ENCODE data around the gene TWIST2. TPM values are rescaled to one million over a fixed set of nuclear protein-coding genes. Genes with fewer than 3 reads are reported as not detected.

TWIST2 gene
- total and polyA plus RNA-seq, 10 of the 15 experiments (the other 5 are each of a cell fraction or from before 2014, with no cell fraction given): not detected

GRCh38 chr2:238841542-238842164, 6.2 kb upstream of the TWIST2 start:
- Histone ChIP-seq H3K9me3 (replicated peaks; ENCODE audit: control insufficient read depth, insufficient read depth, low read length) (no peaks in the 10 kb centered on the region; the same call in 2 of the 3 replicates), H3K36me3 (ENCODE audit: control insufficient read depth in 2 of 2, insufficient read depth in 2 of 2, low read length in 1 of 2) (no peaks in the 10 kb centered on the region), H3K4me2 (ENCODE audit: control insufficient read depth, insufficient read depth) (no peak overlapping the region), H3K4me1 (ENCODE audit: control insufficient read depth, insufficient read depth, low read length) (no peaks in the 10 kb centered on the region), H3K9ac (ENCODE audit: control insufficient read depth, insufficient read depth, low read length) (no peak overlapping the region), H3K4me3 (no peak overlapping the region), H4K20me1 (ENCODE audit: control insufficient read depth, insufficient read depth) (no peaks in the 10 kb centered on the region), H3K79me2 (ENCODE audit: control insufficient read depth, insufficient read depth, low read length) (no peaks in the 10 kb centered on the region), H3K27me3 (replicated peaks in 1 of 2; ENCODE audit: control insufficient read depth in 2 of 2, insufficient read depth in 2 of 2, low read length in 1 of 2) (no peaks in the 10 kb centered on the region), H2AFZ (ENCODE audit: control insufficient read depth, low read depth, low read length) (no peak overlapping the region), H3K27ac (ENCODE audit: control insufficient read depth, insufficient read depth) (no peak overlapping the region)
- no peak for ATAC-seq
- ChIA-PET SMC1A (ENCODE audit: uncharacterized antibody, unreplicated experiment) (no interaction called here), RAD21 (ENCODE audit: unreplicated experiment) (no interaction called here), POLR2A (no interaction called here), CTCF (no interaction called here)
- no peak for TF ChIP-seq MTA3 (IDR thresholded peaks at IDR 0.05; ENCODE audit: borderline replicate concordance, low read length)
- TF ChIP-seq TCF12 (IDR thresholded peaks at IDR 0.05; ENCODE audit: low read depth, low read length): no peak
- TF ChIP-seq ZNF24 (IDR thresholded peaks at IDR 0.05): no peak
- 47% methylated on average over 10 of the region's 10 CpGs for WGBS (ENCODE audit: insufficient coverage, insufficient replicate concordance, low lambda C conversion rate, missing lambda C conversion rate)
- no TSS peak for BruUV-seq (replicated peaks)
- in situ Hi-C loops (cut with MboI): no loop called here
- no peak for FAIRE-seq
- intact Hi-C loops (cut with micrococcal nuclease; ENCODE audit: unreplicated experiment): no loop called here
- DNase-seq (ENCODE audit: low read depth, low spot score): no peak

- no peak overlapping the region for H2AFZ ChIP-seq (ENCODE audit: control insufficient read depth, low read depth, low read length)
- BruUV-seq (replicated peaks): no TSS peak
- no peaks in the 10 kb centered on the region; the same call in 2 of the 3 replicates for H3K9me3 ChIP-seq (replicated peaks; ENCODE audit: control insufficient read depth, insufficient read depth, low read length)
- H3K36me3 ChIP-seq (ENCODE audit: control insufficient read depth in 2 of 2, insufficient read depth in 2 of 2, low read length in 1 of 2): no peaks in the 10 kb centered on the region
- ChIA-PET SMC1A (ENCODE audit: uncharacterized antibody, unreplicated experiment) (no interaction called here), RAD21 (ENCODE audit: unreplicated experiment) (no interaction called here), POLR2A (no interaction called here), CTCF (no interaction called here)
- H3K9ac ChIP-seq (ENCODE audit: control insufficient read depth, insufficient read depth, low read length): no peak overlapping the region
- H3K4me1 ChIP-seq (ENCODE audit: control insufficient read depth, insufficient read depth, low read length): no peaks in the 10 kb centered on the region
- FAIRE-seq: no peak
- no peaks in the 10 kb centered on the region; a peak in 1 of 4 replicates for H3K27me3 ChIP-seq (replicated peaks in 1 of 2; ENCODE audit: control insufficient read depth in 2 of 2, insufficient read depth in 2 of 2, low read length in 1 of 2)
- 11% methylated on average over 3 of the region's 3 CpGs for WGBS (ENCODE audit: insufficient coverage, insufficient replicate concordance, low lambda C conversion rate, missing lambda C conversion rate)
- no peaks in the 10 kb centered on the region for H3K79me2 ChIP-seq (ENCODE audit: control insufficient read depth, insufficient read depth, low read length)
- no peaks in the 10 kb centered on the region for H4K20me1 ChIP-seq (ENCODE audit: control insufficient read depth, insufficient read depth)
- H3K4me3 ChIP-seq: no peak overlapping the region
- H3K27ac ChIP-seq (ENCODE audit: control insufficient read depth, insufficient read depth): no peak overlapping the region
- in situ Hi-C loops (cut with MboI) (no loop called here), intact Hi-C loops (cut with micrococcal nuclease; ENCODE audit: unreplicated experiment) (no loop called here)
- no peak overlapping the region for H3K4me2 ChIP-seq (ENCODE audit: control insufficient read depth, insufficient read depth)
- DNase-seq (ENCODE audit: low read depth, low spot score): no peak
- ATAC-seq: no peak
- no peak for TF ChIP-seq BACH1 (IDR thresholded peaks at IDR 0.05; ENCODE audit: borderline replicate concordance)
- TF ChIP-seq ATF2 (IDR thresholded peaks at IDR 0.05; ENCODE audit: low read length): no peak
- TF ChIP-seq SIX5 (IDR thresholded peaks at IDR 0.05; ENCODE audit: low read depth, low read length, severe bottlenecking): no peak
- TF ChIP-seq ZBTB4 (CRISPR knock-in tag; IDR thresholded peaks at IDR 0.05): no peak
- no peak for TF ChIP-seq PAX8 (IDR thresholded peaks at IDR 0.05)
- TF ChIP-seq CHD4 (IDR thresholded peaks at IDR 0.05): no peak
- no peak for TF ChIP-seq CTCF (IDR thresholded peaks at IDR 0.05 in 2 of 3, conservative IDR thresholded peaks at IDR 0.05 in 1 of 3; ENCODE audit: control insufficient read depth in 2 of 3, extremely low read depth in 1 of 3, insufficient read depth in 1 of 3, low read depth in 3 of 3, low read length in 3 of 3)
Measured at GRCh38 chr2:238843476-238843875, 4.4 kb upstream of the TWIST2 start.
